Peyer's patch (tissue), 4 donors: ENCODE measurements around the gene CLEC2A.

Source experiments
- CTCF ChIP-seq, 6 experiments: fragments of 450-650 bp in 4 of 6; fragments of 200-600 bp in 2 of 6; sonication (generic) in 1 of 6; IDR thresholded peaks; one replicate each; pipeline ENCODE4 v1.5.1; 2017 to 2019; ENCODE audit warnings: antibody characterized with exemption in 6 of 6, mild to moderate bottlenecking in 3 of 6, moderate library complexity in 1 of 6
- POLR2A ChIP-seq, 2 donors: fragments of 450-650 bp; IDR thresholded peaks; one replicate each; pipeline ENCODE4 v1.5.1; 2017; ENCODE audit warnings: antibody characterized with exemption in 2 of 2, mild to moderate bottlenecking in 2 of 2, moderate library complexity in 2 of 2

GRCh38 chr12:9975614-9976013 is 43.4 kb upstream of the CLEC2A start:
- TF ChIP-seq CTCF (IDR thresholded peaks at IDR 0.05) (no peak), POLR2A (IDR thresholded peaks at IDR 0.05) (no peak)
